ENCODE measurements around the gene TUT4.

TUT4 gene

GRCh38 chr1:52487632-52488031 is 65.3 kb downstream of the TUT4 start:
- DNase-seq (ENCODE audit: low spot score), result no peak
- TF ChIP-seq CTCF (IDR thresholded peaks at IDR 0.05; ENCODE audit: extremely low read depth, insufficient read depth, missing control alignments), result no peak
- in situ Hi-C loops (cut with MboI; ENCODE audit: low pct_unique_long_range_greater_than_20kb, low sequenced_read_pairs, unreplicated experiment), result no loop called here

GRCh38 chr1:52482326-52483004 is 70.4 kb downstream of the TUT4 start:
- no peak for DNase-seq (ENCODE audit: low spot score)
- in situ Hi-C loops (cut with MboI; ENCODE audit: low pct_unique_long_range_greater_than_20kb, low sequenced_read_pairs, unreplicated experiment), result no loop called here
- TF ChIP-seq CTCF (IDR thresholded peaks at IDR 0.05; ENCODE audit: extremely low read depth, insufficient read depth, missing control alignments), result no peak

- DNase-seq (ENCODE audit: low spot score), result no peak
- in situ Hi-C loops (cut with MboI; ENCODE audit: low pct_unique_long_range_greater_than_20kb, low sequenced_read_pairs, unreplicated experiment), result no loop called here
- TF ChIP-seq CTCF (IDR thresholded peaks at IDR 0.05; ENCODE audit: extremely low read depth, insufficient read depth, missing control alignments), result no peak
Measured at GRCh38 chr1:52479076-52479475, 73.8 kb downstream of the TUT4 start.

GRCh38 chr1:52477876-52478275 is 75.0 kb downstream of the TUT4 start:
- no peak for DNase-seq (ENCODE audit: low spot score)
- in situ Hi-C loops (cut with MboI; ENCODE audit: low pct_unique_long_range_greater_than_20kb, low sequenced_read_pairs, unreplicated experiment), result no loop called here
- no peak for TF ChIP-seq CTCF (IDR thresholded peaks at IDR 0.05; ENCODE audit: extremely low read depth, insufficient read depth, missing control alignments)

GRCh38 chr1:52476943-52477342 is 75.9 kb downstream of the TUT4 start:
- TF ChIP-seq CTCF (IDR thresholded peaks at IDR 0.05; ENCODE audit: extremely low read depth, insufficient read depth, missing control alignments), result no peak

GRCh38 chr1:52474807-52475206 is 78.1 kb downstream of the TUT4 start:
- TF ChIP-seq CTCF (IDR thresholded peaks at IDR 0.05; ENCODE audit: extremely low read depth, insufficient read depth, missing control alignments), result no peak
- in situ Hi-C loops (cut with MboI; ENCODE audit: low pct_unique_long_range_greater_than_20kb, low sequenced_read_pairs, unreplicated experiment), result no loop called here
- no peak for DNase-seq (ENCODE audit: low spot score)

More at GRCh38 chr1:52476943-52477342, 75.9 kb downstream of the TUT4 start:
- in situ Hi-C loops (cut with MboI; ENCODE audit: low pct_unique_long_range_greater_than_20kb, low sequenced_read_pairs, unreplicated experiment), result no loop called here
- DNase-seq (ENCODE audit: low spot score), result no peak
